ENCODE data around the gene ATG101. TPM values are rescaled to one million over a fixed set of nuclear protein-coding genes. Genes with fewer than 3 reads are reported as not detected.
A peak's percentile ranks its signal among the peaks of the same experiment; 100 is the strongest.

ATG101 gene
- total RNA-seq, 1 experiment from 2014 or later = 66.9 TPM

DNA sequence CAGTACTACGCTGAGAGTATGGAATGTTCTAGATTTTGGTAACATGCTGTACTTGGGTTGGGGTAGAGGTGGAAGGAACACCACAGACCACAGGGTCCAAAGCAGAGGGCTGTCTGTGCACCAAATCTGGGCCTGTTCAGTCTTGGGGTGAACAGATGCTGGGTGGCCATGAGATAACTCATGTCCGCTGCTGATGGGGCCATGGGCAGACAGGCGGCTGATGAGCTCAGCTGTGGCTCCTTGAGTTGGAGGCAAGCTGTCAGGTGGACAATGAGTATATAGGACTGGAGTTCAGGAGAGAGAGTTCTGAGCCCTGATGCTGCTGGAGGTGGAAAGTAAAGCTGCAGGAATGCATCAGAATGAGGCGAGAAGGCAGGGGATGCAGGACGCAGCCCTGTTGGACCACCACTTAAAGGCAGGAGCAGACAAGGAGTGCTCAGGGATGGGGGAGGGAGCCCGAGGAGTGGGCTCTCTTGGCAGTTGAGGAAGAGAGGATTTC is 16.0 kb downstream of the ATG101 start:
- Mint-ChIP-seq H3K4me1 (ENCODE audit: insufficient read depth, unreplicated experiment) (peaks cover 14% of the 10 kb centered on the region), H3K9me3 (ENCODE audit: unreplicated experiment) (no peaks in the 10 kb centered on the region), H3K27ac (ENCODE audit: low read depth, unreplicated experiment) (no peak overlapping the region), H3K4me3 (ENCODE audit: unreplicated experiment) (no peak overlapping the region), H3K27me3 (ENCODE audit: insufficient read depth, unreplicated experiment) (peaks cover 54% of the 10 kb centered on the region), H3K36me3 (ENCODE audit: insufficient read depth, unreplicated experiment) (no peaks in the 10 kb centered on the region)
- intact Hi-C loops (cut with micrococcal nuclease) = no loop called here
- DNase-seq (ENCODE audit: unreplicated experiment) = no peak
- ChIA-PET CTCF (interaction anchor here (0.6 to 32.1 kb wide), 6 partner anchors 14 to 350 kb away, joined by 3 to 560 read pairs (median 6); no protein-coding TSS in a partner anchor), POLR2A (interaction anchor here (1.3 kb wide), 1 partner anchor 16 kb away, joined by 5 read pairs; the partner anchor contains the start of gene ATG101)
- TF ChIP-seq CTCF (IDR thresholded peaks at IDR 0.05; ENCODE audit: unreplicated experiment) = no peak
- BruUV-seq (replicated peaks) = no TSS peak

GRCh38 chr12:52086366-52086765 is 16.6 kb downstream of the ATG101 start:
- H3K4me1 Mint-ChIP-seq (ENCODE audit: insufficient read depth, unreplicated experiment) = peaks cover 14% of the 10 kb centered on the region
- no peaks in the 10 kb centered on the region for H3K36me3 Mint-ChIP-seq (ENCODE audit: insufficient read depth, unreplicated experiment)
- TF ChIP-seq CTCF (IDR thresholded peaks at IDR 0.05; ENCODE audit: unreplicated experiment) = no peak
- peaks cover 60% of the 10 kb centered on the region for H3K27me3 Mint-ChIP-seq (ENCODE audit: insufficient read depth, unreplicated experiment)
- intact Hi-C loops (cut with micrococcal nuclease) = no loop called here
- BruUV-seq (replicated peaks) = no TSS peak
- CTCF ChIA-PET = interaction anchor here (1.0 to 32.1 kb wide), 3 partner anchors 61 to 93 kb away, joined by 4 to 560 read pairs (median 7); no protein-coding TSS in a partner anchor
- no peak for DNase-seq (ENCODE audit: unreplicated experiment)
- H3K4me3 Mint-ChIP-seq (ENCODE audit: unreplicated experiment) = no peak overlapping the region
- POLR2A ChIA-PET = interaction anchor here (1.3 kb wide), 1 partner anchor 16 kb away, joined by 5 read pairs; the partner anchor contains the start of gene ATG101
- H3K9me3 Mint-ChIP-seq (ENCODE audit: unreplicated experiment) = no peaks in the 10 kb centered on the region
- peak overlapping the region; percentile 46 for H3K27ac Mint-ChIP-seq (ENCODE audit: low read depth, unreplicated experiment)

DNA sequence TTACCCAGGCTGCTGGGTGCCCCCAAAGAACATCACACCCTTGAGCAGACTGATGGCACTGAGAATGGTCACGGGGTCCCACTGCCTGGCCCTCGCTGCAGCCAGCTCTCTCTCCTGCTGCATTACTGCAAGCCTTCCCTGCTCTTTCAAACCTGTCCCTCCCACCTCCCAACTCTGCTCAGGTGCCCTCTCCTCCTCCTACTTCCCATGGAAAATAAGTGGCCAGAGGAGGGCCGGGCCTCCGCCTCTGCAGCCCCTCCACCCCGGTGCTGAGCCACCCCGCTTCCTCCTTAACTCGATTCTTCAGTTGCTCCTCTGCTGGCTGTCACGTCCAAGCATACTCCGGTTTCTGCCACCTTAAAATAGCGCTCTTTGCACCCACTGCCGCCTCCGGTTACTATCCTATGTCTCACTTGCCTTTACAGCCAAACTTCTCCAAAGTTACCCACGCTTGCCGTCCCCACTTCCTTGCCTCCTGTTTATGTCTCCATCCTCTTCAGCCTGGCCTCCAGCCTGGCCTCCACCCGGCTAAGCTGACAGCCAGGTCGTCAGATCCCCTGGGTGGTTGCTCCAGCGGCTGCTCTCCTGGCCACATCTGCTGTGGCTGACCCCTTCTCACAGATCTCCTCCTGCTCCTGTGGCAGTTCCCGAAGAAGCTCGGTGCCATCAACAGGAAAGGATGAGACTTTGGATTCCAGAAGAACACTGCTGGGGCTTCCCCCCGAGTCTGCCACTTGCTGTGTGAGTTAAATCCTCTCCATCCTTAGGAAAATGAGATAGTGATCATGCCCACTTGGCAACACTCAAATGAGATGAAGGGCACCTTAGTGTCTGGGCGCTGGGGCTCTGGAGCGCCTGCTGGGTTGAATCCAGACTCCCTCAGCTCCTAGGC is 17.4 kb downstream of the ATG101 start:
- Mint-ChIP-seq H3K36me3 (ENCODE audit: insufficient read depth, unreplicated experiment) (no peaks in the 10 kb centered on the region), H3K27me3 (ENCODE audit: insufficient read depth, unreplicated experiment) (peaks cover 68% of the 10 kb centered on the region), H3K27ac (ENCODE audit: low read depth, unreplicated experiment) (no peak overlapping the region), H3K4me3 (ENCODE audit: unreplicated experiment) (no peak overlapping the region), H3K4me1 (ENCODE audit: insufficient read depth, unreplicated experiment) (peaks cover 14% of the 10 kb centered on the region), H3K9me3 (ENCODE audit: unreplicated experiment) (no peaks in the 10 kb centered on the region)
- BruUV-seq (replicated peaks) = no TSS peak
- ChIA-PET POLR2A (interaction anchor here (0.7 kb wide), 1 partner anchor 42 kb away, joined by 5 read pairs; no protein-coding TSS in a partner anchor), CTCF (interaction anchor here (32.1 kb wide), 1 partner anchor 62 kb away, joined by 560 read pairs; no protein-coding TSS in a partner anchor)
- DNase-seq (ENCODE audit: unreplicated experiment) = no peak
- TF ChIP-seq CTCF (IDR thresholded peaks at IDR 0.05; ENCODE audit: unreplicated experiment) = no peak
- intact Hi-C loops (cut with micrococcal nuclease) = no loop called here
